ENCODE results near the gene DLG2. TPM values are rescaled to one million over a fixed set of nuclear protein-coding genes. Genes with fewer than 3 reads are reported as not detected.

The DLG2 gene
- total RNA-seq, 2 experiments from 2014 or later, result 6.9 to 8.2 TPM

- no peaks in the 10 kb centered on the region for H3K9me2 ChIP-seq (ENCODE audit: insufficient read depth, low read length)
- POLR2A ChIA-PET, result no interaction called here
These were observed 68.7 kb downstream of the DLG2 start for GRCh38 chr11:85558411-85558810.

GRCh38 chr11:85551881-85552280 is 75.3 kb downstream of the DLG2 start:
- no peaks in the 10 kb centered on the region for H3K36me3 ChIP-seq (ENCODE audit: insufficient read depth, low read length)
- H3K27ac ChIP-seq (ENCODE audit: low read depth, low read length, poor library complexity, severe bottlenecking), result no peak overlapping the region
- no peak overlapping the region for H3K4me2 ChIP-seq (ENCODE audit: low read length)
- no peak overlapping the region for H3K4me3 ChIP-seq (ENCODE audit: low read depth, low read length, poor library complexity, severe bottlenecking)
- BruUV-seq (replicated peaks), result no TSS peak
- intact Hi-C loops (cut with micrococcal nuclease; ENCODE audit: unreplicated experiment), result no loop called here
- no peak overlapping the region for H2AFZ ChIP-seq (ENCODE audit: low read length)
- CTCF ChIA-PET (ENCODE audit: unreplicated experiment), result no interaction called here
- no peaks in the 10 kb centered on the region for H3K4me1 ChIP-seq (ENCODE audit: insufficient read depth, low read length, poor library complexity, severe bottlenecking)
- TF ChIP-seq, protein P1, sequence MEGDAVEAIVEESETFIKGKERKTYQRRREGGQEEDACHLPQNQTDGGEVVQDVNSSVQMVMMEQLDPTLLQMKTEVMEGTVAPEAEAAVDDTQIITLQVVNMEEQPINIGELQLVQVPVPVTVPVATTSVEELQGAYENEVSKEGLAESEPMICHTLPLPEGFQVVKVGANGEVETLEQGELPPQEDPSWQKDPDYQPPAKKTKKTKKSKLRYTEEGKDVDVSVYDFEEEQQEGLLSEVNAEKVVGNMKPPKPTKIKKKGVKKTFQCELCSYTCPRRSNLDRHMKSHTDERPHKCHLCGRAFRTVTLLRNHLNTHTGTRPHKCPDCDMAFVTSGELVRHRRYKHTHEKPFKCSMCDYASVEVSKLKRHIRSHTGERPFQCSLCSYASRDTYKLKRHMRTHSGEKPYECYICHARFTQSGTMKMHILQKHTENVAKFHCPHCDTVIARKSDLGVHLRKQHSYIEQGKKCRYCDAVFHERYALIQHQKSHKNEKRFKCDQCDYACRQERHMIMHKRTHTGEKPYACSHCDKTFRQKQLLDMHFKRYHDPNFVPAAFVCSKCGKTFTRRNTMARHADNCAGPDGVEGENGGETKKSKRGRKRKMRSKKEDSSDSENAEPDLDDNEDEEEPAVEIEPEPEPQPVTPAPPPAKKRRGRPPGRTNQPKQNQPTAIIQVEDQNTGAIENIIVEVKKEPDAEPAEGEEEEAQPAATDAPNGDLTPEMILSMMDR (conservative IDR thresholded peaks at IDR 0.05; ENCODE audit: low read length), result no peak
- no peak for TF ChIP-seq EZH2phosphoT487 (IDR thresholded peaks at IDR 0.05; ENCODE audit: borderline replicate concordance, low read depth, low read length)
- DNase-seq (ENCODE audit: low spot score), result no peak
- H3K9me2 ChIP-seq (ENCODE audit: insufficient read depth, low read length), result no peaks in the 10 kb centered on the region
- H4K20me1 ChIP-seq (ENCODE audit: insufficient read depth, low read length), result no peaks in the 10 kb centered on the region
- H3K9me3 ChIP-seq (ENCODE audit: low read length), result no peaks in the 10 kb centered on the region
- POLR2A ChIA-PET, result interaction anchor here (0.6 kb wide), 1 partner anchor 55 kb away, joined by 4 read pairs; no protein-coding TSS in a partner anchor
- H3K79me2 ChIP-seq (ENCODE audit: insufficient read depth, low read depth, low read length), result no peaks in the 10 kb centered on the region

More at GRCh38 chr11:85558411-85558810, 68.7 kb downstream of the DLG2 start:
- no peak for DNase-seq (ENCODE audit: low spot score)
- H3K27ac ChIP-seq (ENCODE audit: low read depth, low read length, poor library complexity, severe bottlenecking), result no peak overlapping the region
- H3K79me2 ChIP-seq (ENCODE audit: insufficient read depth, low read depth, low read length), result no peaks in the 10 kb centered on the region
- no TSS peak for BruUV-seq (replicated peaks)
- no peaks in the 10 kb centered on the region for H3K4me1 ChIP-seq (ENCODE audit: insufficient read depth, low read length, poor library complexity, severe bottlenecking)
- H3K4me2 ChIP-seq (ENCODE audit: low read length), result no peak overlapping the region
- 0 out of 2 replicates have a peak, but pooled peaks cover 5% of the 10 kb centered on the region for H3K9me3 ChIP-seq (ENCODE audit: low read length)
- no peaks in the 10 kb centered on the region for H4K20me1 ChIP-seq (ENCODE audit: insufficient read depth, low read length)
- intact Hi-C loops (cut with micrococcal nuclease; ENCODE audit: unreplicated experiment), result no loop called here
- H3K36me3 ChIP-seq (ENCODE audit: insufficient read depth, low read length), result no peaks in the 10 kb centered on the region
- H3K4me3 ChIP-seq (ENCODE audit: low read depth, low read length, poor library complexity, severe bottlenecking), result no peak overlapping the region
- no peak overlapping the region for H2AFZ ChIP-seq (ENCODE audit: low read length)
- CTCF ChIA-PET (ENCODE audit: unreplicated experiment), result no interaction called here
- TF ChIP-seq EZH2phosphoT487 (IDR thresholded peaks at IDR 0.05; ENCODE audit: borderline replicate concordance, low read depth, low read length), result no peak
- TF ChIP-seq, protein P1 (conservative IDR thresholded peaks at IDR 0.05; ENCODE audit: low read length), result no peak

DNA sequence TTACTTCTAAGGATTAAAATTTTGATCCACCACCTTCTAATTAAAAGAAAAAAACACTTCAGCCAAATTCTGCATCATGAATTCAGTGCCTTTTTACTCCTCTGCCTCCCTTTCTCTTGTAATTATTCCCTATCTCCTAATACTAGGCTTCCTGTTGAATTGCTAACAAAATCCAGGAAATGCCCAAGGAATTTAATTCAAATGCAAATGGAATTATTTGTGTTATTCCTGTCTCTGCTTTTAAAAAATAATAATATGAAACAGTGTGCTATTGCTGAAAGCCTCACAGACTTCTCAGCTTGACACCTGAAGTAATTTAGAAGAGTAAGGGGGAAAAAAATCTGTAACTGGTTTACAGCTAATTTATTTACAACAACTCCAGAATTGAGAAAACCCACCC is 85.5 kb downstream of the DLG2 start:
- Histone ChIP-seq H3K4me2 (ENCODE audit: low read length) (no peak overlapping the region), H3K27ac (ENCODE audit: low read depth, low read length, poor library complexity, severe bottlenecking) (no peak overlapping the region), H2AFZ (ENCODE audit: low read length) (no peak overlapping the region), H3K36me3 (ENCODE audit: insufficient read depth, low read length) (no peaks in the 10 kb centered on the region), H4K20me1 (ENCODE audit: insufficient read depth, low read length) (no peaks in the 10 kb centered on the region), H3K4me3 (ENCODE audit: low read depth, low read length, poor library complexity, severe bottlenecking) (no peak overlapping the region), H3K9me2 (ENCODE audit: insufficient read depth, low read length) (no peaks in the 10 kb centered on the region), H3K79me2 (ENCODE audit: insufficient read depth, low read depth, low read length) (no peaks in the 10 kb centered on the region), H3K4me1 (ENCODE audit: insufficient read depth, low read length, poor library complexity, severe bottlenecking) (no peaks in the 10 kb centered on the region), H3K9me3 (ENCODE audit: low read length) (no peaks in the 10 kb centered on the region)
- no TSS peak for BruUV-seq (replicated peaks)
- DNase-seq (ENCODE audit: low spot score), result no peak
- ChIA-PET CTCF (ENCODE audit: unreplicated experiment) (no interaction called here), POLR2A (no interaction called here)
- intact Hi-C loops (cut with micrococcal nuclease; ENCODE audit: unreplicated experiment), result no loop called here
- TF ChIP-seq, protein P1 (conservative IDR thresholded peaks at IDR 0.05; ENCODE audit: low read length), result no peak
